Middle frontal gyrus (tissue), 1 donor: ENCODE data around the gene JKAMP.

ENCODE experiments used
- DNase-seq: peaks from one replicate; pipeline ENCODE4 v3.0.0-alpha.2; 2015; ENCODE audit warnings: low spot score; ENCODE audit errors: extremely low spot score

Gene JKAMP

DNA sequence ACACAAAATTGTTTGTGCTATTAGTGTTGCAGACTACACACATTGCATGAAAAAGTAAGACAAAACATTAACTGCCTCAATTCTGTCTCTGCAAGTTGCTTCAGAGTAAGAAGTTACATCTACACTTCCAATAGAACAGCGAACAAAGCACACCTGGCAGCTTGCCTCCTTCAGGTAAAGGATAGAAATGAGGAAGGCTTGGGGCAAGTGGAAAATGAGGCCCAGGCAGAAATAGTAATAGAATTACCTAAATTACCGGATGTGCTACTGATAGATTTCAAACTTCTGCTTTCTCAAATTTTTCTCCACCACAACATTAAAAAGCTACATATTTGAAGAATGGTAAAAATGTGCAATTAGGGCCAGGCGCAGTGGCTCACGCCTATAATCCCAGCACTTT, 54.6 kb downstream of the JKAMP start:
- no peak for DNase-seq

DNA sequence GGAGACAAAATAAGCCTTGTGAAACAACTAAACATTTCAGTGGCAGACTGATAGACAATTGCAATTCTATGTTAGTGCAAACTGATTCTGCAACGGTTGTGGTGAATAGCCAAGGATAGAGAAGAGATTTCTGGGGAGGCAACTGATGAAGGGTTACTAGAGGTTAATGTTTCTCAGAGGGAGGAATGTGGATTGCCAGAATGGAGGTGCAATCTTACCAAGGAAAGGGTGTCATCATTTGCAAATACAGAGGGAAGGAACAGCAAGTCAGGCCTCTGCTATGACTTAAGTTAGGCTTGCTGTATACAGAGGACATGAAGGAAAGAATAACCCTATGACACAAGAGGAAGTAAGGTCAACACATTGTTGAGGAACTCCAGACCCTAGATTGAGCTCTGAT, 56.5 kb downstream of the JKAMP start:
- no peak for DNase-seq

DNA sequence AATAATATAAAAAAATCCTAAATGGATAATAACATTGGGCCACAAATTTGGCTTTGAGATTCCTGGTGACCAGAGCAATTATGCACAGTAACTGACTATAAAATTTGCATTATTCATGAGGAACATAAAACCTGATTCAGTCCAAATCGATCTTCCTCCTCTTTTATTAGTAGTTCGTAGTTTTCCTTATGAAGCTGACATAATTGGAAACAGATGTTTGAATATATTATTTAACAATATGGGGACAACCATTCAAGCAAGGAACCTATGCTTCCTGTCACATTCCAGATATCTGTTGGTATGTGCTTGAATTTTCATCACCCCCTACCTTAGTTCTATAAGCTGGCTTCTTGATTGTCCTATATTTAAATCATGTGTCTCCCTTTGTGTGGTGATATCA, 57.4 kb downstream of the JKAMP start:
- DNase-seq: no peak

DNA sequence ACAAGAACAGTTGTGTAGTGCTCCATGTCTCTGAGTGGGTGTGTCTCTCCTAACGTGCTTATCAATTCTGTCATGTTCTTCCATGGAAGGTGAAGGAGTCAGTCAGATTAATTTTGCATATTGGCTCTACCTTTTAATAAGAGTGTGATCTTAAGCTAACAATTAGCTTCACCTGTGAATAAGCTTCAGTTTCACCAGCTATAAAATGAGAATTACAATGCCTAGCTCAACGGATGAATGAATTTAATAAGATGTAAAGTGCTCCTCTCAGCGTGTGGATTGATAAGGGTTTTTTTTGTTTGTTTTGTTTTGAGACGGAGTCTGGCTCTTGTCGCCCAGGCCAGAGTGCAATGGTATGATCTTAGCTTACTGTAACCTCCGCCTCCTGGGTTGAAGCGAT, 59.6 kb downstream of the JKAMP start:
- DNase-seq: no peak

DNA sequence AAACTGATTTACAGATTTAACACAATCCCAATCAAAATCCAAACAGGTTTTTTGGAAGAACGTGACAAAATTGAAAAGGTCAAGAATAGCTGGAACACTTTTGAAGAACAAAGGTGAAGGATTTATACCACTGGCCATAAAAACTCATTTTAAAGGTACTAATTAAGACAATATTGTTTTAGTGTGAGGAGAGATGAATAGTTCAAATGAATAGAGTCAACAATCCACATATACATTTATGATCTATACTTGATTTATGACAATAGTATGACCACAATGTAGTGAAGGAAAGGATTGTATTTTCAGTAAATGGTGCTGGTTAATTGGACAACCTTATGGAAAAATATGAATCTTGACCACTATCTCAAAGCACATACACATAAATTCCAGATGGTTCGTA, 63.0 kb downstream of the JKAMP start:
- no peak for DNase-seq
